ENCODE data around the gene SIAH3.

- TF ChIP-seq CTCF (IDR thresholded peaks at IDR 0.05) (no peak), POLR2AphosphoS5 (IDR thresholded peaks at IDR 0.05) (no peak), EP300 (IDR thresholded peaks at IDR 0.05) (no peak), POLR2A (IDR thresholded peaks at IDR 0.05) (no peak)
Measured at GRCh38 chr13:45875951-45876350, 24.4 kb upstream of the SIAH3 start.
